Measurements from ENCODE around the gene CHSY3.

DNA sequence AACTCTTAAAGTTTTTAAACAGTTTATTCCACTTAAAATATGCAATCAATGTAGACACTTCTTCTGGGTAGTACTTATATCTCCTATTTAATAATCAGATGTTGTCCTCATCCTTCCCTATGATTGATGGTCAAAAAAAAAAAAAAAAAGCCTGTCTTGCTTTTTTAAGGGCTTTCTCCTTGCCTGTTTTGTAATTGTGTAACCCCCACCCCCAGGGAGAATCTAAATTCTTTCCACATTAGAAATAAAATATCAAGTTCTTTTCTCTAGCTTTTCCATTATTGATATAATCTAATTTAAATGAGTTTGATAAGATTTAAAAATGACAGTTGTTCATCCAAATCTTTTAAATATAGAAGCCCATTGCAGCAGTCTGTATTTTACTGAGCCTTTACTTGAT is 119.7 kb downstream of the CHSY3 start:
- TF ChIP-seq, protein P1, sequence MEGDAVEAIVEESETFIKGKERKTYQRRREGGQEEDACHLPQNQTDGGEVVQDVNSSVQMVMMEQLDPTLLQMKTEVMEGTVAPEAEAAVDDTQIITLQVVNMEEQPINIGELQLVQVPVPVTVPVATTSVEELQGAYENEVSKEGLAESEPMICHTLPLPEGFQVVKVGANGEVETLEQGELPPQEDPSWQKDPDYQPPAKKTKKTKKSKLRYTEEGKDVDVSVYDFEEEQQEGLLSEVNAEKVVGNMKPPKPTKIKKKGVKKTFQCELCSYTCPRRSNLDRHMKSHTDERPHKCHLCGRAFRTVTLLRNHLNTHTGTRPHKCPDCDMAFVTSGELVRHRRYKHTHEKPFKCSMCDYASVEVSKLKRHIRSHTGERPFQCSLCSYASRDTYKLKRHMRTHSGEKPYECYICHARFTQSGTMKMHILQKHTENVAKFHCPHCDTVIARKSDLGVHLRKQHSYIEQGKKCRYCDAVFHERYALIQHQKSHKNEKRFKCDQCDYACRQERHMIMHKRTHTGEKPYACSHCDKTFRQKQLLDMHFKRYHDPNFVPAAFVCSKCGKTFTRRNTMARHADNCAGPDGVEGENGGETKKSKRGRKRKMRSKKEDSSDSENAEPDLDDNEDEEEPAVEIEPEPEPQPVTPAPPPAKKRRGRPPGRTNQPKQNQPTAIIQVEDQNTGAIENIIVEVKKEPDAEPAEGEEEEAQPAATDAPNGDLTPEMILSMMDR (IDR thresholded peaks at IDR 0.05) = no peak
- TF ChIP-seq POLR2A (IDR thresholded peaks at IDR 0.05) = no peak
